GM10847 (cell line): Measurements from ENCODE around the gene B3GNT4.

Source experiments
- POLR2A ChIP-seq: IDR thresholded peaks from 2 replicates; pipeline ENCODE4 v1.6.1; 2011; ENCODE audit not compliant: insufficient read length; ENCODE audit errors: extremely low read depth

Gene B3GNT4

DNA sequence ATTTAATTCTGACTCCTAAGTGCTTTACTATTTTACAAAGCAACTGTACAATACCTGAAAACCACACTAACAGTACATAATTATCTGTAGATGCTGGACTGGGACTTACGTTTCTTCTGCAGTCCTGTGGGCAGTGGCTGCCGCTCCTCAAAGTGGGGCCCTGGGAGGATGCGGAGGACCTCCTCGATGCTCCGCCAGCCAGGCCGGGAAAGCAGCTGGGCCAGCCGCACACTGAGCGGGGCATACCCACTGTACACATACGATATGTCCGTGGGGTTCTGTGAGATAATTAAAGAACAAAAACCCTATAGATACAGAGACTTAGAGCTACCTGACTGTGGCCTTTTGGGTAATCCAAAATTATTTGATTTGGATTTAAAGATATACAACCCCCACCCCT is 29.2 kb downstream of the B3GNT4 start:
- no peak for TF ChIP-seq POLR2A

DNA sequence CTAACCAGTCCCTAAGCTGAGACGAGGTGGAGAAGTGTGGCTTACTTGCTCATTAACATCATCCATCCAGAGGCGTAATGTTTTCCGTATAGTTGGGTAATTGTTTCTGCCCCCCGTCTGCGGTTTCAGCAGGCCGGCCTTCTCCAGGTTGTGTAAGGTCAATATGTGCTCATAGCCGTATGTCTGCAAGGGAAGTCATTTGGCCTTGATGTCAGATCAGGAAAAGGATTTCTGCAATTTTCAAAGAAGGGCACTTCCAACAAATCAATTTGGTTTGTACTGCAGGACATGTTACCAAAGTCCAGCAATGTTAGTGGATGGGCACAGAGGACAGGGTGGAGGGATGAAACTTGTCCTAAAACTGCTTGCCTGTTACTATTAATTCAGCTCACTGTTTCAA is 32.2 kb downstream of the B3GNT4 start:
- TF ChIP-seq POLR2A = no peak

DNA sequence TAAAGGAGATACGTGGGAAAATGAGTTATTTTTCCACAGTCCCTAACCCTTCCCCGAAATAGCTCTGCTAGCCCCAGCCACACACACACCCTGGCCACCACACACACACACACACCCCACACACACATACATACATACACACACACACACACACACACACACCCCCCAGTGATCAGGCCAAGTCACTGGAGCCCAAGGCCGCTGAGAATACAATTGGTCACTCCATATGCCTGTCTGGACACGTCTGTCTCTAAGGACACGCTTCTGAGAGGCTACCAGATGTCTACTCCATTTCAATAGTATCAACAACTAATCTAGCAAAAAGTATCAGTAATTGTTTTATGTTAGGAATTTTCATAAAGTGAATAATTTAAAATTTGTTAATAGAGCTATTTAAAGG is 35.4 kb downstream of the B3GNT4 start:
- TF ChIP-seq POLR2A = no peak

DNA sequence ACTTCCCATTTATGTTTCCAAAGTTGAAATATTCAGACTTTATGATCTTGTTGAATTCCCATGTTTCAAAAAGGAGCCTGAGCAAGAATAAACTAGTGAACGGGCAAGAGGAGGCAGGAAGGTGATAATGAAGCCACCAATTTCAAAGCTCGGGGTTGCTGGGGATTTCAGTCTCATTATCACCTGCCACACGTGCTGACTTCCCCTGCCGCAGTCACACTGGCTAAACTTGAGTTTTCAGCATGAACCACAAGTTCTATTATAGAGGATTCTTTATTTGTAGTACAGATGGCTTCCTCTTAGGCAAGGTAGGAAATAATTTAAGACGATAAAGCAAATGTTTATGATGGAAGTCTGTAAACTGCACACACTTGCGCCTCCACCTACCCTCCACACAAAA is 40.5 kb downstream of the B3GNT4 start:
- TF ChIP-seq POLR2A = no peak

DNA sequence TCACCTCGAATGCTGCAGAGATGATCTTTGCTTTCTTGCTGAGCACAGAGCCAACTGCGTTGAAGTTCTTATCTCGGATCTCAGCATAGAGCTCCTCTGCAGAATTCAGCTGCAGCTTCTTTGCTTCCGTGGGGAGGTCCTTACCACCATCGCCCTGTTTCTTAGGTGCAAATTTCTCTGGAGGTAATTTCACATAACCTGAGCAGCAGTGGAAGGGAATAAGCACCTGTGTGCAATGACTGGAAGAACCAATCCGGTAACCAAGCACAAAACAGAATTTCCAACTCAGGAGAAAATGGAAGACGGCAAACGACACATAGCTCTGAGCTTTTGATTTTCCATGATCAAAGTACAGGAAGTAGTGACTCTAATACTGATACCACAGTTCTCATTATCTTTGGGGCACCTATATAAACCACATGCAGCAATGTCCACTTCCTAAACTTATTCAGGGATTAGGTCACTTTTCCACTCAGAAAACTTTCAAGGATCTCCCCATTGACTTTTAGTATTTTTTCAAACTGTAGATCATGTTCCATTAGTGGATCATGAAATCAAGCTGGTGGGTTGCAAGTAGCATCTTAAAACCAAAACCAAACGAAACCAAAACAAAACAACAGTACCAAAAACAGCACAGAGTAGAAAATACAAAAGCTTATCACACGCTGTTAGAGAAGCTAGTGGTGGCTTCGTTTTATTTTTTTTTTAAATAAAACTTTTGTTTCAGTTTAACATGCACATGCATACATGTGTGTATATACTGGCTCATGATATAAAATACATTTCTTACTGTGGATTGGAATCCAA is 41.3 kb downstream of the B3GNT4 start:
- no peak for TF ChIP-seq POLR2A

DNA sequence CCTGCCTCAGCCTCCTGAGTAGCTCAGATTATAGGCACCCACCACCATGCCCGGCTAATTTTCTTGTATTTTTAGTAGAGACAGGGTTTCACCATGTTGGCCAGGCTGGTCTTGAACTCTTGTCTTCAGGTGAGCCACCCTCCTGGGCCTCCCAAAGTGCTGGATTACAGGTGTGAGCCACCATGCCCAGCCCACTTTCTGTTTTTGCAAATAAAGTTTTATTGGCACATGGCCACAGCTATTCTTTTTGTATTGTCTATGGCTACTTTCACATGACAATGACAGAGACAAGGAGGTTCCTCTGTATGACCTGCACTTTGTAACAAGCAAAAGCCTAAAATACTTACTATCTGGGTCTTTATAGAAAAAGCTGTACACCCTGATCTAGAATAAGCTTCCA is 42.0 kb downstream of the B3GNT4 start:
- no peak for TF ChIP-seq POLR2A

DNA sequence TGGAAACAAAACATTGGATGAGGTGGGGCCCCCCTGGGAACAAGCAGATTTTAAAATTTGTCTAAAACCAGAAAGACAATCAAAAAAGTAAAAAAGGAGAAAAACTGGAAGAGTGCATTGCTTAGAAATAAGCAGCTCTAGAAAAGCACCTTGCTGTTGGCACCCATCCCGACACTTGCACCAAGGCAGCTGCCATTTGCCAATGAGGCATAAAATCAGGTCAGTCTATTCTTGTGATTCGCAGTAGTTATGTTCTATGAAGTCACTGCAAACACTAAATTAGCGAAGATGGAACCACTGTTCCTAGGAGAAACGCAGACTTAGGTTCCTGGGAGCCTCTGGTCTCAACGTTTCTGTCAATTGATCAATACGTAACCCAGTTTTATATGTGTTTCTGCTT is 46.5 kb downstream of the B3GNT4 start:
- no peak for TF ChIP-seq POLR2A

DNA sequence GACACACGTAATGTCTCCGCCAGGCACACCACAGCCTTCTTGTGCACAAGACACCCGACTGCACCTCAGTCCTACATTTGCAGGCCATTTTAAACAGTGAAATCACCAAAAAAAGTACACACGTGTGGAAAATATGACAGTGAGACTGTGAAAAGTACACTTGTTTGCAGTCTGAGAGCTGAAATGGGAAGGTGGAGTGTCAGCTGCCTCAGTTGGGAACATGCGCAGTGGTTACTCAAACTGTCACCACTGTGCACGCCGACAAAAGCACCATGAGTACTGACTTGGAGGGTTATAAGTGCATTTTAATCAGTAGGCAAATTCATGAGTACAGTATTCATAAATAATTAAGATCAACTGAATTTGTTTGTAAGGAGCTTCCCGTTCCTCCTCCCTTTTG is 47.0 kb downstream of the B3GNT4 start:
- TF ChIP-seq POLR2A = no peak
